ENCODE measurements around the gene PHF23.

Gene PHF23

GRCh38 chr17:7237761-7238419, 1.4 kb downstream of the PHF23 start:
- no peak for DNase-seq

- peak; percentile 34 for DNase-seq
Observed at GRCh38 chr17:7237266-7237760, 1.9 kb downstream of the PHF23 start.

GRCh38 chr17:7236808-7237207, 2.4 kb downstream of the PHF23 start:
- no peak for DNase-seq

GRCh38 chr17:7235693-7236665, 3.3 kb downstream of the PHF23 start:
- no peak for DNase-seq

- peak; percentile 97 for DNase-seq
Observed at GRCh38 chr17:7234083-7234951, 4.9 kb downstream of the PHF23 start, which contains the start of gene DVL2. Gene DVL2, minus strand, starts transcription at chr17:7234517. Its CDS starts 255 bp downstream, at chr17:7234262.

- no peak for DNase-seq
Observed at GRCh38 chr17:7233701-7234082, 5.6 kb downstream of the PHF23 start.

GRCh38 chr17:7232114-7232513, 7.1 kb downstream of the PHF23 start:
- no peak for DNase-seq

- DNase-seq = no peak
Observed at GRCh38 chr17:7229504-7229903, 9.8 kb downstream of the PHF23 start.

GRCh38 chr17:7228920-7229319, 10.3 kb downstream of the PHF23 start:
- DNase-seq = no peak

GRCh38 chr17:7226721-7227710, 12.2 kb downstream of the PHF23 start:
- DNase-seq = no peak

- no peak for DNase-seq
Observed at GRCh38 chr17:7225711-7226331, 13.4 kb downstream of the PHF23 start.

- no peak for DNase-seq
Observed at GRCh38 chr17:7224661-7225111, 14.6 kb downstream of the PHF23 start.

- no peak for DNase-seq
Observed at GRCh38 chr17:7224110-7224509, 15.1 kb downstream of the PHF23 start.

GRCh38 chr17:7223375-7223774, 15.9 kb downstream of the PHF23 start:
- no peak for DNase-seq

- DNase-seq = no peak
Observed at GRCh38 chr17:7222972-7223292, 16.3 kb downstream of the PHF23 start.

- DNase-seq = no peak
Observed at GRCh38 chr17:7222093-7222971, 16.9 kb downstream of the PHF23 start.

GRCh38 chr17:7221278-7222092, 17.8 kb downstream of the PHF23 start:
- DNase-seq = no peak

- no peak for DNase-seq
Observed at GRCh38 chr17:7220593-7221277, 18.5 kb downstream of the PHF23 start.

Data from retina (tissue), 1 donor.